ENCODE data around the gene CDKL1. TPM values are rescaled to one million over a fixed set of nuclear protein-coding genes. Genes with fewer than 3 reads are reported as not detected.

The CDKL1 gene
- total RNA-seq (2014; rRNA removed; shearing (Covaris generic)): 2.5 and 4.7 TPM in 2 replicates

- DNase-seq (ENCODE audit: low read depth): peak; percentile 86
Measured at GRCh38 chr14:50396631-50397389, at the start of gene CDKL1. Gene CDKL1, minus strand, starts transcription at chr14:50396881. Its CDS starts 1,013 bp downstream, at chr14:50395868.

DNA sequence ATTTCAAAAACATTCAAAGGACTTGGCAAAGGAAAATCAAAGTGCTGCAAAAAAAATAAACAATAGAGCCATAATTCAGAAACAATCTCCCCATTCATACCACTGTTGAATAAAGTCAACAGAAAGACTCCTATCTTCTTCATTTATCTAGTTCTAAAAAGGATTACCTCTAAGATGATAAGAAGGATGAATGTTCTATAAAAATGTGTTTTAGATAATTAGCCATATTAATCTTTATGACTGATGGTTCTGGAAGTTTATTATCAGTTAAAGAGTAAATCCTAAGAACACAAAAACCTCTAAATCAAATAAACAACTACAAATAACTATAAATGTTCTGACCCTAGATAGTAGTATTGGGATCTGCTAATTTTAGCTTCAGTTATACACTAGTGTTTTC, 37.8 kb upstream of the CDKL1 start:
- DNase-seq (ENCODE audit: low read depth): no peak

DNA sequence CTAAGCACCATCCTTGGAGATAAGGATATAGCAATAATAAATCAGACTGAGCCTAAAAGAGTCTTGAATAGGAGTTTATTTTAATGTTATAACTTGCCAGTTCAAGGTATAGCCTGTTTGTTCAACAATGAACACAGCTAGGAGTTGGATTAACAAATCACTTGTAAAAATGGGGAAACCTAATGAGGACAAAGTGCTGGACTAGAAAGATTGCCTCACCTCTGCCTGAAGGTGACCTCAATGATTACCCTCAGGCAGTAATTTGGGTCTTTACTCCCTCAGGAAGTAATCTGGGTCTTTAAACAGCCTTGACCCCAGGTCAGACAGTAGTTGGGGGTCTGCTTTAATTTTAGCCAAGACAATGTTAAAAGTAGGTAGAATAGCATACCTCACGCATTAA, 35.5 kb upstream of the CDKL1 start:
- no peak for DNase-seq (ENCODE audit: low read depth)

DNA sequence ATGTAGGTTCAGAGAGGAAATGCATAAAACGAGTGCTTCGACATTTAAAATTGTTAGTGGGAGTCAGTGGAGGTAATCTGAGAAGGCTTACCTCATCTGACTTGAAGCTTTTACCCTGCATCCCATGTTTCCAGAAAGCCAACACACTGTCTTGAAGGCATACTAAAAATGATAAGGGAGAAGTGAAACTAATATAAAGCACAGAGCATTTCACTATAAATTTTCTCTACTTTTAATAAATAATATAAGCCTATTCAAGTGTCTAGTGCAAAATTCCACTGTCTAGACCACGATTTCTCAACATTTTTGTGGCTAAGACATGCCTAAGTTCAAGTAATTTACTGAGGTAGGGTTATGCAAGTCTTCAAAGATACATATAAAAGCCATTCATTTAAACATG, 29.1 kb upstream of the CDKL1 start:
- DNase-seq (ENCODE audit: low read depth): no peak

DNA sequence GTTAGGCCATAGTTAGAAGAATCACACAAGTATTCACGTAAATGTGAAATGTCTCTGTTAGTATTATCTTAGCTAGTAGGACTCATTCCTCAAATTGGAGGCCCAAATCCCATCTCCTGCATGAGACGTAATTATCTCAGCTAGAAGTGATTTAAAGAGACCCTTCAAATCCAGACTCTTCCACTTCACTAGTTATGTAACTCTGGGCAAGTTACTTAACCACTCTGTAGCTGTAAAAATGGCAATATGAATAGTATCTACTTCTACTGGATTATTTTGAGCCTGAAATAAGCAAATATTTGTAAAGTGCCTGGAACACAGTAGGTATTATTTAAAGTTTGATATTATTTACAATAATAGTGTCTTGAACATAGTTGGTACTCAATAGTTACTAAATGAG, 28.4 kb upstream of the CDKL1 start:
- DNase-seq (ENCODE audit: low read depth): no peak

- no peak for DNase-seq (ENCODE audit: low read depth)
Measured at GRCh38 chr14:50423529-50423928, 26.8 kb upstream of the CDKL1 start.

- DNase-seq (ENCODE audit: low read depth): no peak
Measured at GRCh38 chr14:50421499-50421898, 24.8 kb upstream of the CDKL1 start.

- no peak for DNase-seq (ENCODE audit: low read depth)
Measured at GRCh38 chr14:50417853-50418252, 21.2 kb upstream of the CDKL1 start.

DNA sequence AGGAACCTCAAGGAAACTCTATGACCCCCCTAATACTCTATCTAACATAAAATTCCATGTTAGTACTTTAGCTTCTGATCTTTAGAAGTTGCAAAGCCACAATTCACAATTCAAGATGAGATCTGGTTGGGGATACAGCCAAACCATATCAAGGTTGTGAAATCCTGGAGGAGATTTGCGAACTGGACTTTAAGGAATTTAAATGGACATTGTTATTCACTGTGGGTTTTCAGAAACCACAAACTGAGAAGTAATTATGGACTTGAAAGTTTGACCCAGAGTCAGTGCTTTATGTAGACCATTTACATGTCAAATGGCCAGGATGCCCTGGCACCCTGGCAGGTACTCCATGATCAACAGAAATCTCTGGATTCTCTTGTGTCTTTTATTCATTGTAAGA, 14.2 kb upstream of the CDKL1 start:
- DNase-seq (ENCODE audit: low read depth): no peak

DNA sequence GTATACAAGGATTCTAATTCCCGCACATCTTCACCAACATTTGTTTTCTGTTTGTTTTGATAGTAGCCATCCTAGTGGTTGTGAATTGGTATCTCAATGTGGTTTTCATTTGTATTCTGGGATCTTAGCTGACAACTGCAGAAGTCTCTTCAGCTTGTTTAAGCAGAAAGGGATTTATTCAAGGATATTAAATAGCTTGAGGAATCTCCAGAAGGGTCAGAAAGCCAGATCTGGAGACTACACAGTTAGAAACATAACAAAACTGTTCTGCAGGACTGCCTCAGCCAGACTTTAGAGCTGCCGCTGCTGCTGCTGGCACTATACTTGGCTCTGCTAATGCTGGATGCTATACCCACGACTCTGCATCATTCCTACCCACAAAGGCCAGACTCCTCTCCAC, 13.4 kb upstream of the CDKL1 start:
- no peak for DNase-seq (ENCODE audit: low read depth)

- no peak for DNase-seq (ENCODE audit: low read depth)
Measured at GRCh38 chr14:50407111-50407812, 10.6 kb upstream of the CDKL1 start.

DNA sequence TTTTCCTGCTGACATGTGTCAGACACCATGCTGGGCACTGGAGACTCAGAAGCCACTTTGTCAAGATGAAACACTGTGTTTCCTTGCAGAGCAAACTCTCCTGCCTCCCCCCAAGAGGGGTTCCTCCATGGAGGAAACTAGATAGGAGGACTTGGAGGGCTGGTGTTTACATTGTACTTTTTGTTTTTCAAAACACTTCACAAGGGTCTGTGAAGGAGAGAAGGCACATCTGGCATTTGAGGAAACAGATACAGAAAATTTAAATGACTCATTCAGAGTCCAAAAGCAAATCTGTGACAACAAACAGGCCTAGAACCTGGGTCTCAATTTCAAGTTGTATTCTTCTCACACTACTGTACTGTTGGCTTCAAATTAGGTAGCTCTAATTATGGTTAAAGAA, 6.7 kb upstream of the CDKL1 start:
- no peak for DNase-seq (ENCODE audit: low read depth)

DNA sequence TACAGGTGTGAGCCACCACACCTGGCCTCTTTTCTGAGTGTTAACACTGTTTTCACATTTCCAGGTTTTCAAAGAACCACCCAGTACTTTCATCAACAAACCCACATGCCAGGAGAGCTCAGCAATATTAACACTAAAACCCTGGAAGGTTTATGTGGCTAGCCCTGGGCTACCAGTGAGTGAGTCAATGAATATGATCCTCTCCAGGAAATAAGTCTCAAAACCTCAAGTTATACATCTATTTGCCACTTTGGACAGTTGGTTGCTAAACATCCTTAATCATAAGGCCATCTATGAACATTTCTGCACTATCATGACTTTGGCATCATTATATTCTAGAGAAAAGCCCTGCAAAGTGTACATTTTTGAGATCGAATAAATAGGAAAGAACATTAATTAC, 6.3 kb upstream of the CDKL1 start:
- DNase-seq (ENCODE audit: low read depth): no peak

DNA sequence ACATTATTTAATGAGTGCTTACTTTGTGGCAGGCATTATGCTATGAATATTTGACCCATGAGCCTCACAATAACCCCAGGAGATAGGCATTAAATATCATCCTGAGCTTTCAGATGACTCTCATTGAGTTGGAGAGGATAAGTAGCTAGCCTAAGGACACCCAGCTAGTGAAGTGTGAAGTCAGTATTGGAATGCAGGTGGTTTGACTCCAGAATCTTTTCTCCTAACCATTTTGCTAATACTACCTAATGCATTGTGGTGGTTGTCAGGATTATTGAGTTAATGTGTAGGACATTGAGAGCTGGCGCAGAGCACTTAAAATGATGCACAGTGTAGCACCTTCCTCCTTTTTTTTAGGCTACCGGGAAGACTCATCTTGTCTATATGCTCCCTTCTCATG, 3.8 kb upstream of the CDKL1 start:
- no peak for DNase-seq (ENCODE audit: low read depth)

- peak; percentile 55 for DNase-seq (ENCODE audit: low read depth)
Measured at GRCh38 chr14:50399251-50400032, 2.8 kb upstream of the CDKL1 start.

DNA sequence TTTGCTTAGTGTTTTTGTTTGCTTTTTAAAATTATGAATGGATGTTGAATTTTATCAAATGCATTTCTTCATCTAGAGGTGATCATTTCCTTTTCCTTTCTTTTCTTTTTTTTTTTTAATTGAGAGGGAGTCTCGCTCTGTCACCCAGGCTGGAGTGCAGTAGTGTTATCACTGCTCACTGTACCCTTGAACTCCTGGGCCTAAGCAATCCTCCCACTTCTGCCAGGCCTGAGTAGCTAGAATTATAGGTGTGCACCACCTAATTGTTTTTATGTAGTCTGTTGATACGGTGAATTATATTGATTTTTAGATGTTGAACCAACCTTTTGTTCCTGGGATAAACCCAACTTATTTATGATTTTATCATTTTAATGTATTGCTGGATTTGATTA, 1.5 kb upstream of the CDKL1 start:
- no peak for DNase-seq (ENCODE audit: low read depth)

DNA sequence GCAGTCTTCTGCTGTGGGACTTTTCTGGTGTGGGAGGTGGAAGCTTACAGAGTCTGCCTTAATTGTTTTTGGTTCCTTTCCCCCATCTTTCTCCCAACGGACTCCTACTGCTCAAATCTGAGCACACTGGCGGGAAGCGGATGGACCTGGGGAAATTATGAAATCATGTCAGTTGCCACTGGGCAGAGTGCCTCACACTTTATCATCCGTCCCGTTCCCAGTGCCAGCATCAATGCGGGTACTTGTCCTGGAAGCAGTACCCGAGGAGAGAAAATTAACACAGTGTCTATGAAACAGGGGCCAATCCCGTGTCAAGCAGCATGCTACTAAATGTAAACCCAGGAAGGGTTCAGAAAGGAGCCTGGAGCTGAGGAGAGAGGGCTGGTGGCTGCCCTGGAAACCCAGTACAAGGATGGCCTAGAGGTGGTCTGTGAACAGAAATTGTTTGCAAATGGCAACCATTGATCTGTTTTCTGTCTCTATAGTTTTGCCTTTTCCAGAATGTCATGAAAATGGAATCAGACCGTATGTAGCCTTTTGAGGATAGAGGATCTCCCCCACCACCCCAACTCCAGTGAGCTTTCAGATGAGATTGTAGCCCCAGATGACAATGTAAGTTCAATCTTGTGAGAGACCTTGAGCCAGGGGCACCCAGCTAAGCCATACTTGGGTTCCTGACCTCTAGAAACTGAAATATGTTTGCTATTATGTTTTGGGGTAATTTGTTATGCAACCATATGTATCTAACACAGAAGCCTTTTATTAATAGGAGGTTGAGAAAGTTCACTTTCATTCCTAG, 908 bp upstream of the CDKL1 start:
- DNase-seq (ENCODE audit: low read depth): peak; percentile 55

- no peak for DNase-seq (ENCODE audit: low read depth)
Measured at GRCh38 chr14:50395448-50395847, 1.2 kb downstream of the CDKL1 start.

GRCh38 chr14:50394713-50395112, 2.0 kb downstream of the CDKL1 start:
- DNase-seq (ENCODE audit: low read depth): no peak

DNA sequence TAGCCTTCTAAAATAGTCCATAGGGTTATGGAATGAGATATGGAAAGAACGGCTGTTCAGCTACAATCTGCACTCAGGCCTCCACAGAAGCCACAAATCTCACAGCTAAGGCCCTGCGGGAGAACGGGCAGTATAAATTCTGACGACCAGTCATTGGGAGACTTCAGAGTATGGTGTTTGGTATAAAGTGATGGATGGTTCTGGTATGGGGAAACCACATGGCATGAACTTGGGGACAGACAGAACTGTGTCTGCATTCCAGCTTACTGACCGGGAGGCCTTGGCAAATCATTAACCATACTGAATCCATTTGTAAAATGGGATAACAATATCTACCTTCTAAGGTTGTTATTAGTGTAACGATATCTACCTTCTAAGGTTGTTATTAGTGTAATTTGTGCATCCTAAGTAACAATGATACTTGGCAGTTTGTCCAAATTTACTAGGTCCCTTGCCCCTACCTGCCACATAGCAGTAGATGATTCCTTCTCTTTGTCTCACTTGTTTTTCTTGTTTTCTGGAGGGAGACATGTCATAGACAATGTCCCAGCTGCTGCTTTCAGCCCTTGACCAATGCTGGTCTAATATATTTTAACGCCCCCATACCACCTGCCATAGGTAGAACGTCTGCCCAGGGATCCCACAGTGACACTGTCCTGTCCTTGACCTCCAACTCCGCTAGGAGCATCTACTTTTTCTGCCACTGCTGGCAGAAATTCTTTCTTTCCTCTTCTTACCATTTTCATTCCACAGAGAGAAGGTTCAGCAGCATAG, 6.8 kb downstream of the CDKL1 start:
- DNase-seq (ENCODE audit: low read depth): no peak
